ENCODE data around the gene PLAC1.

Gene PLAC1

DNA sequence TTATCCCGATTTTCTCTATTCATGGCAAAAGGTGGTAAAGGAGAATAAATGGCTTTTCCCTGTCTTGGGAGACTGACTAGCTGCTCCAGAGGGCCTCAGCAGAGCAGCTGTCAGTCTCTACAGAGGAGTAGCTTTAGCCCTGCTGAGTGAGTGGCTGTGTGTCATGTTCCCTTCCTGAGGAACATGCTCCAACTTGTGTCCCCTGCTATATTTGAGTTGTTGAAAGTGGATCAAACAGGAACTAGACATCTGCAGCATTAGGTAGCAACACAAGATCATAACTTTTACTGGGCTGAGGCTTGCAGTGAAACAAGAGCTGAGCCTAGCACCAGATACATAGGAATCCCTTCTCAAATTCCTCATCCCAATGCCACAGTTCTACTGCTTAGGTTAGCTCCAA is 26.7 kb upstream of the PLAC1 start:
- Histone ChIP-seq H3K36me3 (ENCODE audit: control insufficient read depth, insufficient read depth, low read length) (no peaks in the 10 kb centered on the region), H3K4me3 (ENCODE audit: low read length) (no peak overlapping the region), H3K9me3 (ENCODE audit: control insufficient read depth, low read length) (no peaks in the 10 kb centered on the region), H3K9ac (ENCODE audit: low read length) (no peak overlapping the region), H3K4me1 (ENCODE audit: control insufficient read depth, insufficient read depth, low read length) (no peaks in the 10 kb centered on the region), H3K27me3 (ENCODE audit: control insufficient read depth, insufficient read depth, low read length) (no peaks in the 10 kb centered on the region)

DNA sequence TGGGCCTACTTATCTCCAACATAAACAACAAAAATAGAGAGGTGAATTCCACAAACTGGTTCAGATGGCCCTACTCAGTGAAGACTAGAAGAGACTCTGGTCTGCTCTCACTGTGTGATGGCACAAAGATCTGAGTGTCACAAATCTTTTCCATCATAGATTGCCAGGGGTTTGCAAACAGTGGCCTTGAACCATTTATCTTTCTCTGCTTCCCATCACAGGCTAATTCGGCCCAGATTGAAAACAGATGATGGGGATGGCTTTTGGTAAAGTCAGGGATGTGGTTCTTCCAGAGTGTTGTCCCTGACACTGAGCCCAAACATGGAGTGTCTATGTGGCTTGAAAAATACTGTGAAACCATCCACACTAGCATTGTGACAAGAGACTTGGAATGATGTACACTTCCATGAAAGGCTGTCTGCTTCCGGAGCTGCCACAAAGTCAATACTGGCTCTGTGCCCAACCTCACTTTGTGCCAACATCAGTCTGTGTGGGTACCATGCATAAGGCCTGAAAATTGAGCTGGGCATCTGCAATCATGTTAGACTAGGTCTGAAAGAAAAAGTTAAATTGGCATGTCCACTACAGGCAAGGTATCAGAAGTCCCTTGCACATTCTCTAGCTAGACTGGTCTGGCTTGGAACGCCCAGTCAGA is 25.2 kb upstream of the PLAC1 start:
- H3K9ac ChIP-seq (ENCODE audit: low read length), result no peak overlapping the region
- H3K36me3 ChIP-seq (ENCODE audit: control insufficient read depth, insufficient read depth, low read length), result no peaks in the 10 kb centered on the region
- H3K4me1 ChIP-seq (ENCODE audit: control insufficient read depth, insufficient read depth, low read length), result no peaks in the 10 kb centered on the region
- no peaks in the 10 kb centered on the region for H3K9me3 ChIP-seq (ENCODE audit: control insufficient read depth, low read length)
- no peak overlapping the region for H3K4me3 ChIP-seq (ENCODE audit: low read length)
- no peaks in the 10 kb centered on the region for H3K27me3 ChIP-seq (ENCODE audit: control insufficient read depth, insufficient read depth, low read length)

DNA sequence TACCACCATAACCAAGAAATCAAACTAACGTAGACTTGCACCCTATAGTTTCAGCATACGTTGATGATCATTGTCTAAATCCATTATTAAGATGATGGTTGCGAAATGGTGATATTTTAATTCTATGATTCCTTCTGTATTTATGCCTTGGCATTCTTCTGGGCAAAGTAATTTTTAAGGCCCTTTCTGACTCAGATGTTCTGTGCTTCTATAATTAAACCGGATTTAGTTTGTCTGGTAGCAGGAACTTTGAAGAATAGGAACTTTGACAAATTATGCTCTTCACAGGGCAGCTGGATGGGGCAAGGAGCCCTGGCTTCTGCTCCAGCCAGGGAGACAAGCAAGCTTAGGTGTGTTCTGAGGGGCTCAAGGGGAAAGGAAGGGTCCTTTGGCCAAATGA is 23.8 kb upstream of the PLAC1 start:
- Histone ChIP-seq H3K4me1 (ENCODE audit: control insufficient read depth, insufficient read depth, low read length) (no peaks in the 10 kb centered on the region), H3K4me3 (ENCODE audit: low read length) (no peak overlapping the region), H3K36me3 (ENCODE audit: control insufficient read depth, insufficient read depth, low read length) (no peaks in the 10 kb centered on the region), H3K9ac (ENCODE audit: low read length) (no peak overlapping the region), H3K9me3 (ENCODE audit: control insufficient read depth, low read length) (no peaks in the 10 kb centered on the region), H3K27me3 (ENCODE audit: control insufficient read depth, insufficient read depth, low read length) (no peaks in the 10 kb centered on the region)

DNA sequence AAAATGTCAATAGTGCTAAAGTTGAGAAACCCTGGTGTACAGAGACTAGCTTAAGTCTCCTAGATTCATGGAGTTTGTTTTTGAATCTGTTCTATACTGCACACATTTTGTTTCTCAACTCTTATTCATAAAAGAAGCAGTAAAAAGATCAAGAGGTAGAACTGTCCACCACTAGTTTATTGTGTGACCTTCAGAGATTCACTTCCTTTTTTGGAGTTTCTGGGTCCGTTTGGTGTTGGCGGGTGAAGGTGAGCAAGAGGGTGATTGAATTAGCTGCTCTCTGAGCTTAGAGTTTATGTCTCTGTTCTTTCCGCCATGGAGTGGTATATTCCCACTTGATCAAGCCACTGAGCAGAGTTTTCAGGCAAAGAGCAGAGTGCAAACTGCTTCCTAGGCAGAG is 21.4 kb upstream of the PLAC1 start:
- no peaks in the 10 kb centered on the region for H3K4me1 ChIP-seq (ENCODE audit: control insufficient read depth, insufficient read depth, low read length)
- no peaks in the 10 kb centered on the region for H3K9me3 ChIP-seq (ENCODE audit: control insufficient read depth, low read length)
- no peaks in the 10 kb centered on the region for H3K36me3 ChIP-seq (ENCODE audit: control insufficient read depth, insufficient read depth, low read length)
- H3K4me3 ChIP-seq (ENCODE audit: low read length), result no peak overlapping the region
- H3K9ac ChIP-seq (ENCODE audit: low read length), result no peak overlapping the region
- H3K27me3 ChIP-seq (ENCODE audit: control insufficient read depth, insufficient read depth, low read length), result no peaks in the 10 kb centered on the region

DNA sequence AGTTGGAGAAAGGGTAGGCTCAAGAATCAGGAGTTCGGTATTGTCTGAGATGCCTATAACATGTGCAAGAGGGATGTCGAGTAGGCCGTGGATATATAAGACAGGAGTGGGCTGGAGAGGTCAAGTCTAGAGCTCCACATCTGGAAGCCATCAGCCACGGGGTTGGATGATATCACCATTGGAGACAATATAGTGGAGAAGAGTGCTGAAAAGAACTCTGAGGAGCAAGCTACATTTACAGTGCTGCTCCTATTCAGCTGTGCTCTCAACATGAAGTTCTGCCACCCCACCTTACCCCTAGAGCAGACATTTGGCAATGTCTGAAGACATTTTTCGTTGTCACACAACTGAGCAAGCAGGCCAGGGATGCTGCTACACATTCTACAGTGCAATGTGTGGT is 20.9 kb upstream of the PLAC1 start:
- H3K9me3 ChIP-seq (ENCODE audit: control insufficient read depth, low read length), result no peaks in the 10 kb centered on the region
- no peaks in the 10 kb centered on the region for H3K4me1 ChIP-seq (ENCODE audit: control insufficient read depth, insufficient read depth, low read length)
- H3K9ac ChIP-seq (ENCODE audit: low read length), result no peak overlapping the region
- no peak overlapping the region for H3K4me3 ChIP-seq (ENCODE audit: low read length)
- H3K27me3 ChIP-seq (ENCODE audit: control insufficient read depth, insufficient read depth, low read length), result no peaks in the 10 kb centered on the region
- no peaks in the 10 kb centered on the region for H3K36me3 ChIP-seq (ENCODE audit: control insufficient read depth, insufficient read depth, low read length)

DNA sequence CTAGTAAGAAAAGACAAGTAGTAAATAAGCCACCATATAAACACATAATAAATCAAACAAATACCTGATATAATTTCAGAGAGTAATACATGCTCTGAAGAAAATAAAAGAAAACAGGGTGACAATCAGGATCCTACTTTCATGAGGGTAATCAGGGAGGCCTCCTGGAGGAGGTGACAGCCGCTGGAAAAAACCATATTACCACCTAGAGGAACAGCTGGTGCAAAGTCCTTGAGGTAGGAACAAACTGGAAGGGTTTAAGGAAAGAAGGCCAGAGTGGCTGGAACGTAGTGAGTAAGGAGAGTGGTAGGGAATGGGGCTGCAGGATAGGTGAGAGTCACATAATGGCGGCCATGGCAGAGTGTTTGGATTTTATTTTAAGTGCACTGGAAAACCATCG is 19.1 kb upstream of the PLAC1 start:
- H3K36me3 ChIP-seq (ENCODE audit: control insufficient read depth, insufficient read depth, low read length), result no peaks in the 10 kb centered on the region
- no peak overlapping the region for H3K4me3 ChIP-seq (ENCODE audit: low read length)
- no peaks in the 10 kb centered on the region for H3K4me1 ChIP-seq (ENCODE audit: control insufficient read depth, insufficient read depth, low read length)
- H3K9ac ChIP-seq (ENCODE audit: low read length), result no peak overlapping the region
- H3K9me3 ChIP-seq (ENCODE audit: control insufficient read depth, low read length), result no peaks in the 10 kb centered on the region
- H3K27me3 ChIP-seq (ENCODE audit: control insufficient read depth, insufficient read depth, low read length), result no peaks in the 10 kb centered on the region

DNA sequence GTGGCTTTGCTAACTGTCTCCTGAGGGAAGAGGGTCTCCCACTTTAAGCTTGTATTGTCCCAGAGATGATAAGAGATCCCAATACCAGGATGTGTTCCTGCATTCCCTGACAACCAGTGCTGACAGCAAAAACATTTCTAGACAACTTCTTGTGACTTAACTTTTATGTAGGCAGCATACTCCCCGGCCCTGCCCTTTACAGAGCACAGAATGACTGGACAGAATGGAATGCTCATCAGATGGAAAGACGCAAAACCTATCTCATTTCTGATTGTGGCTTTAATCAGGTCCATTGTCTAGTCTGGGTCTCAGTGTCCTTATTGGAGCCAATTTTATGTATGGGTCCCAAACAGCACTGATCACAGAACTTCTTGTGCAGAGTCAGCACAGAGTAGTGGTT is 18.2 kb upstream of the PLAC1 start:
- Histone ChIP-seq H3K4me3 (ENCODE audit: low read length) (no peak overlapping the region), H3K9ac (ENCODE audit: low read length) (no peak overlapping the region), H3K36me3 (ENCODE audit: control insufficient read depth, insufficient read depth, low read length) (no peaks in the 10 kb centered on the region), H3K4me1 (ENCODE audit: control insufficient read depth, insufficient read depth, low read length) (no peaks in the 10 kb centered on the region), H3K9me3 (ENCODE audit: control insufficient read depth, low read length) (no peaks in the 10 kb centered on the region), H3K27me3 (ENCODE audit: control insufficient read depth, insufficient read depth, low read length) (no peaks in the 10 kb centered on the region)

DNA sequence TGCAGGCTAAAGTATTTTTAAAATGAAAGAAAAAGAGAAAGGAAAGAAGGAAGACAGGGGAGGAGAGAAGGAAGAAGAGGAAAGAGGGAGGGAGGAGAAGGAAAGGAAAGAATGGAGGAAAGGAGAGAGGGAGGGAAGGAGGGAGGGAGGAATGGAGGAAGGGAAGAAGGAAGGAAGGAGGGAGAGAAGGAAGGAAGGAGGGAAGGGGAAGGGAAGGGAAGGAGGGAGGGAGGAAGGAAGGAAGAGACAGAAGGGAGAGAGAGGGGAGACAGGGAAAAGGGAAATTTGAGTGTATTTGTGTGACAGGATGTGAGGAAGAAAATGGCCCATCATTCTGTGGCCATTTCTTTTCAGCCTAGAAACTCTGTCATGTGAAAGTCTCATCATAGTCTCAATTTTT is 14.9 kb upstream of the PLAC1 start:
- Histone ChIP-seq H3K4me3 (ENCODE audit: low read length) (no peak overlapping the region), H3K36me3 (ENCODE audit: control insufficient read depth, insufficient read depth, low read length) (no peaks in the 10 kb centered on the region), H3K9ac (ENCODE audit: low read length) (no peak overlapping the region)

DNA sequence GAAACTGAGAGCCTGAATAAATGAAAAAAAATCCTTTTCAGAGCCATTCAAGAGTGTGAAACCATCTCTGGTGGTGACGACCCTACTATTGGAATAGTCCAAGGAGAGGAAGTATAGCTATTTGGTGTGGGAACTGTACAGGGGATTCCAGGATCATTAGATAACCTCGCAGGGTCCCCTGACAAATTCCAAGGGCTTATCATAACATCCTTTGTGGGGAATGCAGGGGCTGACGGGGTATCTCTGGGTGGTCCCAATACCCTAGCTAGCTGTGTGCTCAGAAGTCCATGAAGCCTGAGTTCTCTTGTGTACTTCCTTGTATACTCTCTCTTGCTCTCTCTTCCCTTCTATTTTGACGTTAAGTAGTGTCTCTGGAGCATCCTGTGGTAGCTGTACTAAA is 13.8 kb upstream of the PLAC1 start:
- H3K36me3 ChIP-seq (ENCODE audit: control insufficient read depth, insufficient read depth, low read length), result no peaks in the 10 kb centered on the region
- no peak overlapping the region for H3K4me3 ChIP-seq (ENCODE audit: low read length)
- no peaks in the 10 kb centered on the region for H3K27me3 ChIP-seq (ENCODE audit: control insufficient read depth, insufficient read depth, low read length)
- H3K4me1 ChIP-seq (ENCODE audit: control insufficient read depth, insufficient read depth, low read length), result peaks cover 9% of the 10 kb centered on the region
- H3K9me3 ChIP-seq (ENCODE audit: control insufficient read depth, low read length), result no peaks in the 10 kb centered on the region
- no peak overlapping the region for H3K9ac ChIP-seq (ENCODE audit: low read length)

More for the DNA sequence above, 14.9 kb upstream of the PLAC1 start:
- Histone ChIP-seq H3K4me1 (ENCODE audit: control insufficient read depth, insufficient read depth, low read length) (peaks cover 9% of the 10 kb centered on the region), H3K9me3 (ENCODE audit: control insufficient read depth, low read length) (no peaks in the 10 kb centered on the region), H3K27me3 (ENCODE audit: control insufficient read depth, insufficient read depth, low read length) (no peaks in the 10 kb centered on the region)

DNA sequence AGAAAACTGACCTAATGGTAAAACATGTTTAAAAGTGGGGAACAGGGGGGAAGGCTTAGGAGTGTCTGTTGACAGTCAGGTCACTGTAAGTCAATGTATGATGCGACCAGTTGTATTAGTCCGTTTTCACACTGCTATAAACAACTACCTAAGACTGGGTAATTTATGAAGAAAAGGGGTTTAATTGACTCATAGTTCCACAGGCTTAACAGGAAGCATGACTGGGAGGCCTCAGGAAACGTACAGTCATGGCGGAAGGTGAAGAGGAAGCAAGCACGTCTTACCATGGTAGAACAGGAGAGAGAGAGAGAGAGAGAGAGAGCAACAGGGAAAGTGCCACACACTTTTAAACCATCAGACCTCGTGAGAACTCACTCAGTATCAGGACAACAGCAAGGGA is 13.0 kb upstream of the PLAC1 start:
- Histone ChIP-seq H3K4me3 (ENCODE audit: low read length) (no peak overlapping the region), H3K9ac (ENCODE audit: low read length) (no peak overlapping the region), H3K27me3 (ENCODE audit: control insufficient read depth, insufficient read depth, low read length) (no peaks in the 10 kb centered on the region), H3K9me3 (ENCODE audit: control insufficient read depth, low read length) (no peaks in the 10 kb centered on the region), H3K36me3 (ENCODE audit: control insufficient read depth, insufficient read depth, low read length) (no peaks in the 10 kb centered on the region), H3K4me1 (ENCODE audit: control insufficient read depth, insufficient read depth, low read length) (peaks cover 9% of the 10 kb centered on the region)

DNA sequence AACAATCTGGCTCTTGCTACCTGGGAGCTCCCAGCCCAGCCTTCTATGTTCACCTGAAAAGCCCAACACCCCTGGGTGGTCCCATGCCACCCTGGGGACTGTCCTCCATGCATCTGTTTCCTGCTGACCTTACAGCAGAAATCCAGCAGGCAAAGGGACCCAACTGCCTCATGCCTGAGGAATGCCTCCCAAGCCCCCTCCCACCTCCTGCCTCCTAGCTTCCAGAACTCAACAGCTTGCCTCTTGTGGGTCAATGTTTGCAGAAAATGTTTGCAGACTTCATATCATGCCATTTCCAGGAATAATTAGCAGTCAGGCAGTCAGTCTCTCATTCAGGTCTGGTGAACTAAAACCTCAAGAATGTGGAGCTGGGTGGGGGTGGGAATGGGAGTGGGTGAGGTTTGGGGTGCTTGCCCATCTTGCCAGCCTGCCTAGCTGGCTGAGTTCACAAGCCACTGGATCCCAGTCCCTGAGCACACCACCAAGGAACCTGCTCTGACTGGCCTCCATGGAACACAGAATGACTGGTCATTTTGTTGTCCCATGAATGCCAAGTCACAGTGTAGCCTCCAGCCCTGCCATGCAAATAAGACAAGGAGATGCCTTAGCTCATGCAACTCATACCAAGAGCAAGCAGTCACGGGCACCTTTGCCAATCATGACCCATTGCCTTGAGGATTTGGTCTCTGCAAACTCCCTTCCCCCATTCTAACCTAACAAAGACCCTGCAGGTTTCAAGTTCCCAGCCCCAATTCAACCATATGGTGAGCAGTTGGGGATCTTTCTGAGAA is 12.1 kb upstream of the PLAC1 start:
- Histone ChIP-seq H3K9me3 (ENCODE audit: control insufficient read depth, low read length) (no peaks in the 10 kb centered on the region), H3K27me3 (ENCODE audit: control insufficient read depth, insufficient read depth, low read length) (no peaks in the 10 kb centered on the region), H3K4me1 (ENCODE audit: control insufficient read depth, insufficient read depth, low read length) (peaks cover 9% of the 10 kb centered on the region)

DNA sequence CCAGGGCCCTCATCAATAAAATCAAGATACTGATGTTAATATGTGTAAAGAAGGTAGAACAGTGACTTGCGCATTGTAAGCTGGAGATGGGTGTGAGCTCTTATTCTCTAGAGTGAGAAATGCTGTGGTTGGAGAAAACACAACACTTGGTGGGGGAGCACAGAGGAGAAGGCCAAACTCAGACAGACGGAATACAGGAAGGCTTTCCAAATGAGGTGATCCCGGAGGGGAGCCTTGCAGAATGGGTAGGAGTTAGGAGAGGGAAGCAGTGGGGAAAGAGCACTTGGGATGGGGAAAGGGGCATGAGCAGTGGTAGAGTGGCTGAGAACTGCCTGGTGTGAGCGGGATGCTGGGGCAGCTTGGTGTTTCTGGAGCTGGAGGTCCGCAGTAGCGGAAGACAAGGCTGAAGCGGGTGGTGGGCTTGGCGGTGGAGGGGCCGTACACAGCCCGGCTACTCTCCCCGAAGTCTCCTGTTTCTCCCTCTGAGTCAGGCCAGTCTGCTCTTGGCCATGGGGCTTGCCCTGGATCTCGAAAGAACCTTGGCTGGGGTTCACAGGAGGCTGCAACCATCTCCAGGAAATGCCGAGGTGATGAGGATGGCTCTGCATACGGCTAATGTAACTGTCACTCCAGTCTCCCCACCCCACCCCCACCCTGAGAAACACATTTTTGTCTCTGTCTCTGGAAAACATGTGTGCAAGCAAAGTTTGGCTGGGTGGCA is 11.3 kb upstream of the PLAC1 start:
- Histone ChIP-seq H3K36me3 (ENCODE audit: control insufficient read depth, insufficient read depth, low read length) (no peaks in the 10 kb centered on the region), H3K9ac (ENCODE audit: low read length) (no peak overlapping the region), H3K4me3 (ENCODE audit: low read length) (no peak overlapping the region), H3K27me3 (ENCODE audit: control insufficient read depth, insufficient read depth, low read length) (no peaks in the 10 kb centered on the region), H3K9me3 (ENCODE audit: control insufficient read depth, low read length) (no peaks in the 10 kb centered on the region), H3K4me1 (ENCODE audit: control insufficient read depth, insufficient read depth, low read length) (peaks cover 9% of the 10 kb centered on the region)

More for the DNA sequence above, 12.1 kb upstream of the PLAC1 start:
- Histone ChIP-seq H3K4me3 (ENCODE audit: low read length) (no peak overlapping the region), H3K36me3 (ENCODE audit: control insufficient read depth, insufficient read depth, low read length) (no peaks in the 10 kb centered on the region), H3K9ac (ENCODE audit: low read length) (no peak overlapping the region)

All from mucosa of stomach (tissue), 1 donor.